Liver (tissue), 3 donors: ENCODE results near the gene CPSF3.

Experiments
- ATF3 ChIP-seq: IDR thresholded peaks from 2 replicates; pipeline ENCODE4 v1.6.1; 2016; ENCODE audit warnings: antibody characterized with exemption
- CTCF ChIP-seq: fragments of 150-350 bp; IDR thresholded peaks from 2 replicates; pipeline ENCODE4 v1.5.1; 2017; ENCODE audit warnings: improper control_type of control experiment, low read depth, low read length; ENCODE audit not compliant: missing input control
- EGR1 ChIP-seq, 2 donors: IDR thresholded peaks; 2 replicates each; pipeline ENCODE4 v1.6.1; 2016 to 2018; ENCODE audit warnings: antibody characterized with exemption in 2 of 2, low read depth in 2 of 2
- GABPA ChIP-seq, 2 donors: IDR thresholded peaks in 1 of 2; conservative IDR thresholded peaks in 1 of 2; 2 replicates each; pipeline ENCODE4 v1.6.1; 2016; ENCODE audit warnings: antibody characterized with exemption in 2 of 2, mild to moderate bottlenecking in 1 of 2, moderate library complexity in 1 of 2
- HNF4A ChIP-seq, 2 donors: conservative IDR thresholded peaks; 2 replicates each; pipeline ENCODE4 v1.6.1; 2016; ENCODE audit warnings: antibody characterized with exemption in 2 of 2, mild to moderate bottlenecking in 2 of 2
- JUND ChIP-seq, 2 donors: IDR thresholded peaks; 2 replicates each; pipeline ENCODE4 v1.6.1; 2016; ENCODE audit warnings: antibody characterized with exemption in 2 of 2
- MAX ChIP-seq: IDR thresholded peaks from 2 replicates; pipeline ENCODE4 v1.6.1; 2016; ENCODE audit warnings: antibody characterized with exemption
- NR2F2 ChIP-seq: IDR thresholded peaks from 2 replicates; pipeline ENCODE4 v1.6.1; 2016; ENCODE audit warnings: antibody characterized with exemption
- RAD21 ChIP-seq, 2 donors: IDR thresholded peaks; 2 replicates each; pipeline ENCODE4 v1.6.1; 2016; ENCODE audit warnings: antibody characterized with exemption in 2 of 2, mild to moderate bottlenecking in 2 of 2
- REST ChIP-seq: IDR thresholded peaks from 2 replicates; pipeline ENCODE4 v1.6.1; 2016; ENCODE audit warnings: antibody characterized with exemption, mild to moderate bottlenecking
- RXRA ChIP-seq, 2 donors: IDR thresholded peaks; 2 replicates each; pipeline ENCODE4 v1.6.1; 2017 to 2018; ENCODE audit warnings: antibody characterized with exemption in 2 of 2, mild to moderate bottlenecking in 1 of 2
- SP1 ChIP-seq: IDR thresholded peaks from 2 replicates; pipeline ENCODE4 v1.6.1; 2018; ENCODE audit warnings: antibody characterized with exemption, mild to moderate bottlenecking
- TAF1 ChIP-seq: conservative IDR thresholded peaks from 2 replicates; pipeline ENCODE4 v1.6.1; 2016; ENCODE audit warnings: antibody characterized with exemption, mild to moderate bottlenecking
- YY1 ChIP-seq: IDR thresholded peaks from 2 replicates; pipeline ENCODE4 v1.6.1; 2016; ENCODE audit warnings: antibody characterized with exemption, mild to moderate bottlenecking
- donor health status: healthy.
- donor health status: healthy.

GRCh38 chr2:9397201-9397600 is 26.3 kb upstream of the CPSF3 start:
- no peak for TF ChIP-seq SP1
- TF ChIP-seq CTCF, result no peak
- no peak for TF ChIP-seq MAX
- TF ChIP-seq JUND (IDR thresholded peaks at IDR 0.05), result no peak
- no peak for TF ChIP-seq TAF1
- no peak for TF ChIP-seq HNF4A (conservative IDR thresholded peaks at IDR 0.05)
- no peak for TF ChIP-seq YY1
- no peak for TF ChIP-seq RAD21 (IDR thresholded peaks at IDR 0.05)
- no peak for TF ChIP-seq EGR1 (IDR thresholded peaks at IDR 0.05; ENCODE audit: low read depth in 2 of 2)
- TF ChIP-seq REST, result no peak
- no peak for TF ChIP-seq GABPA (IDR thresholded peaks at IDR 0.05 in 1 of 2, conservative IDR thresholded peaks at IDR 0.05 in 1 of 2)
- TF ChIP-seq ATF3, result no peak
- no peak for TF ChIP-seq NR2F2
- no peak for TF ChIP-seq RXRA (IDR thresholded peaks at IDR 0.05)
